Stomach (tissue), 4 donors: ENCODE data around the gene FUT8.

Source experiments
- CTCF ChIP-seq, 7 experiments: fragments of 450-650 bp in 4 of 7; fragments of 200-600 bp in 3 of 7; sonication (generic) in 3 of 7; IDR thresholded peaks; one replicate each; pipeline ENCODE4 v1.5.1; 2016 to 2019; ENCODE audit warnings: antibody characterized with exemption in 7 of 7, control low read depth in 2 of 7, mild to moderate bottlenecking in 1 of 7
- EP300 ChIP-seq: sonication (generic); formaldehyde crosslinking; IDR thresholded peaks from one replicate; pipeline ENCODE4 v1.6.1; 2017; ENCODE audit warnings: antibody characterized with exemption
- POLR2A ChIP-seq, 4 donors: fragments of 450-650 bp; IDR thresholded peaks; one replicate each; pipeline ENCODE4 v1.6.1; 2016; ENCODE audit warnings: antibody characterized with exemption in 4 of 4, control low read depth in 2 of 4, mild to moderate bottlenecking in 1 of 4, moderate library complexity in 1 of 4
- POLR2AphosphoS5 ChIP-seq, 3 donors: sonication (generic); formaldehyde crosslinking; IDR thresholded peaks; one replicate each; pipeline ENCODE4 v1.6.1; 2016; ENCODE audit warnings: antibody characterized with exemption in 3 of 3

- no peak for TF ChIP-seq CTCF (IDR thresholded peaks at IDR 0.05)
- TF ChIP-seq EP300 = no peak
- no peak for TF ChIP-seq POLR2AphosphoS5 (IDR thresholded peaks at IDR 0.05)
- no peak for TF ChIP-seq POLR2A (IDR thresholded peaks at IDR 0.05)
Measured at GRCh38 chr14:65453807-65454480, 41.4 kb downstream of the FUT8 start.
